Esophagus (tissue), 2 donors: ENCODE data around the gene RFK. TPM values are rescaled to one million over a fixed set of nuclear protein-coding genes. Genes with fewer than 3 reads are reported as not detected.

Source experiments
- H3K27ac ChIP-seq, 2 donors: one replicate each; pipeline ENCODE4 v1.5.1; 2013; ENCODE audit warnings: low read depth in 2 of 2, mild to moderate bottlenecking in 2 of 2, inconsistent platforms in 1 of 2, low read length in 1 of 2, moderate library complexity in 1 of 2
- H3K27me3 ChIP-seq, 2 donors: one replicate each; pipeline ENCODE4 v1.6.1; 2013; ENCODE audit warnings: low read length in 2 of 2, control low read depth in 1 of 2, mild to moderate bottlenecking in 1 of 2; ENCODE audit not compliant: insufficient read depth in 2 of 2, control insufficient read depth in 1 of 2
- H3K36me3 ChIP-seq, 2 donors: one replicate each; pipeline ENCODE4 v1.6.1; 2013; ENCODE audit warnings: low read length in 1 of 2; ENCODE audit not compliant: control insufficient read depth in 2 of 2, insufficient read depth in 2 of 2
- H3K4me1 ChIP-seq, 2 donors: one replicate each; pipeline ENCODE4 v1.6.1; 2013; ENCODE audit warnings: low read length in 1 of 2; ENCODE audit not compliant: control insufficient read depth in 2 of 2, insufficient read depth in 2 of 2
- H3K4me3 ChIP-seq, 2 donors: one replicate each; pipeline ENCODE4 v1.5.1; 2013; ENCODE audit warnings: low read length in 2 of 2, mild to moderate bottlenecking in 2 of 2, low read depth in 1 of 2, moderate library complexity in 1 of 2
- H3K9me3 ChIP-seq, 2 donors: one replicate each; pipeline ENCODE4 v1.6.1; 2013; ENCODE audit warnings: mild to moderate bottlenecking in 2 of 2, low read depth in 1 of 2, low read length in 1 of 2, moderate library complexity in 1 of 2; ENCODE audit not compliant: control insufficient read depth in 2 of 2, insufficient read depth in 1 of 2
- WGBS, 2 donors: extraction: QIAGEN DNeasy Blood & Tissue Kit; methylation state at CpG; one replicate each; pipeline ENCODE4 v1.1.7; 2013; 5-methylcytosine and 5-hydroxymethylcytosine counted together
- polyA plus RNA-seq, 2 donors: library from polyadenylated mRNA; stranded (reverse); fragments of 200-250 nt; gene quantifications; one replicate each; pipeline ENCODE4 v1.2.3, GENCODE V29; 2013
- donor health status: healthy with polysubstance abuse.
- donor health status: Bipolar disorder and iron deficiency.

The RFK gene
- polyA plus RNA-seq, 2 donors: 5.4 to 6.9 TPM

GRCh38 chr9:76351006-76351405 is 43.2 kb downstream of the RFK start:
- no peaks in the 10 kb centered on the region for H3K4me1 ChIP-seq
- 58 to 68% methylated on average over 3 of the region's 3 CpGs for WGBS, 2 donors
- H3K27me3 ChIP-seq: no peaks in the 10 kb centered on the region
- no peak overlapping the region for H3K27ac ChIP-seq
- no peak overlapping the region for H3K4me3 ChIP-seq
- no peaks in the 10 kb centered on the region for H3K9me3 ChIP-seq
- no peaks in the 10 kb centered on the region for H3K36me3 ChIP-seq

GRCh38 chr9:76349865-76350264 is 44.4 kb downstream of the RFK start:
- Histone ChIP-seq H3K4me3 (no peak overlapping the region), H3K9me3 (no peaks in the 10 kb centered on the region), H3K4me1 (no peaks in the 10 kb centered on the region), H3K36me3 (no peaks in the 10 kb centered on the region), H3K27me3 (no peaks in the 10 kb centered on the region), H3K27ac (no peak overlapping the region)
- 77 to 79% methylated on average over 1 of the region's 1 CpG for WGBS, 2 donors

- H3K4me3 ChIP-seq: no peak overlapping the region
- H3K4me1 ChIP-seq: no peaks in the 10 kb centered on the region
- H3K27me3 ChIP-seq: no peaks in the 10 kb centered on the region
- H3K27ac ChIP-seq: no peak overlapping the region
- no peaks in the 10 kb centered on the region for H3K36me3 ChIP-seq
- 87 to 88% methylated on average over 2 of the region's 2 CpGs for WGBS, 2 donors
- H3K9me3 ChIP-seq: no peaks in the 10 kb centered on the region
Observed at GRCh38 chr9:76342858-76343257, 51.4 kb downstream of the RFK start.

- H3K9me3 ChIP-seq: no peaks in the 10 kb centered on the region
- no peaks in the 10 kb centered on the region for H3K4me1 ChIP-seq
- no peaks in the 10 kb centered on the region for H3K27me3 ChIP-seq
- no peaks in the 10 kb centered on the region for H3K36me3 ChIP-seq
- no peak overlapping the region for H3K27ac ChIP-seq
- WGBS, 2 donors: 43 to 68% methylated on average over 1 of the region's 1 CpG
- H3K4me3 ChIP-seq: no peak overlapping the region
Observed at GRCh38 chr9:76342201-76342600, 52.0 kb downstream of the RFK start.

- no peak overlapping the region for H3K27ac ChIP-seq
- 98 to 100% methylated on average over 1 of the region's 1 CpG for WGBS, 2 donors
- H3K9me3 ChIP-seq: no peaks in the 10 kb centered on the region
- no peaks in the 10 kb centered on the region for H3K36me3 ChIP-seq
- H3K4me3 ChIP-seq: no peak overlapping the region
- H3K27me3 ChIP-seq: no peaks in the 10 kb centered on the region
- no peaks in the 10 kb centered on the region for H3K4me1 ChIP-seq
Observed at GRCh38 chr9:76341616-76342015, 52.6 kb downstream of the RFK start.

GRCh38 chr9:76338418-76338817 is 55.8 kb downstream of the RFK start:
- no peak overlapping the region for H3K4me3 ChIP-seq
- H3K4me1 ChIP-seq: no peaks in the 10 kb centered on the region
- H3K36me3 ChIP-seq: no peaks in the 10 kb centered on the region
- 76 to 79% methylated on average over 6 of the region's 6 CpGs for WGBS, 2 donors
- no peak overlapping the region for H3K27ac ChIP-seq
- H3K9me3 ChIP-seq: no peaks in the 10 kb centered on the region
- no peaks in the 10 kb centered on the region for H3K27me3 ChIP-seq

GRCh38 chr9:76336027-76336426 is 58.2 kb downstream of the RFK start:
- no peaks in the 10 kb centered on the region for H3K27me3 ChIP-seq
- no peaks in the 10 kb centered on the region for H3K36me3 ChIP-seq
- H3K4me1 ChIP-seq: no peaks in the 10 kb centered on the region
- H3K4me3 ChIP-seq: no peak overlapping the region
- no peaks in the 10 kb centered on the region for H3K9me3 ChIP-seq
- 85 to 97% methylated on average over 1 of the region's 1 CpG for WGBS, 2 donors
- no peak overlapping the region for H3K27ac ChIP-seq

Other genes starting within 250 kb of the RFK start
- gene GCNT1, start 64.8 kb upstream of the RFK start, polyA plus RNA-seq: 1 to 10 TPM in 1 of 2 donors, under 1 TPM in 1; 0.79 to 1.6 TPM